Fibroblast of lung (primary cell): ENCODE measurements around the gene GRAP2. TPM values are rescaled to one million over a fixed set of nuclear protein-coding genes. Genes with fewer than 3 reads are reported as not detected.

Source experiments
- DNase-seq, 2 donors: peaks; one replicate each; pipeline versions ENCODE4 v3.0.0 to v3.0.0-alpha.2; 2010; ENCODE audit warnings: low read depth in 2 of 2
- H2AFZ ChIP-seq: 2 replicates; pipeline ENCODE4 v1.5.1; 2012; ENCODE audit warnings: low read length, control low read depth, inconsistent platforms
- H3K27ac ChIP-seq: 2 replicates; pipeline ENCODE4 v1.5.1; 2011; ENCODE audit warnings: low read length, control low read depth; ENCODE audit not compliant: insufficient read depth
- H3K27me3 ChIP-seq: 2 replicates; pipeline ENCODE4 v1.5.1; 2011; ENCODE audit warnings: mild to moderate bottlenecking, low read length; ENCODE audit not compliant: control insufficient read depth, insufficient read depth
- H3K36me3 ChIP-seq: 2 replicates; pipeline ENCODE4 v1.5.1; 2011; ENCODE audit warnings: low read length; ENCODE audit not compliant: control insufficient read depth, insufficient read depth
- H3K4me1 ChIP-seq: 2 replicates; pipeline ENCODE4 v1.5.1; 2011; ENCODE audit warnings: low read length; ENCODE audit not compliant: control insufficient read depth, insufficient read depth; ENCODE audit errors: extremely low read depth
- H3K4me2 ChIP-seq: 2 replicates; pipeline ENCODE4 v1.5.1; 2011; ENCODE audit warnings: low read length, control low read depth; ENCODE audit not compliant: insufficient read depth; ENCODE audit errors: extremely low read depth
- H3K4me3 ChIP-seq, 4 experiments: fragments of 200-600 bp in 1 of 4; sonication (generic) in 1 of 4; replicated peaks in 1 of 4; 2 replicates each; pipeline ENCODE4 v1.5.1; 2011 to 2016; ENCODE audit warnings: low read length in 4 of 4, low read depth in 3 of 4, mild to moderate bottlenecking in 3 of 4, control low read depth in 2 of 4, inconsistent platforms in 1 of 4, mixed read lengths in 1 of 4; ENCODE audit not compliant: insufficient read depth in 1 of 4; ENCODE audit errors: control extremely low read depth in 1 of 4
- H3K79me2 ChIP-seq: 2 replicates; pipeline ENCODE4 v1.5.1; 2012; ENCODE audit warnings: mild to moderate bottlenecking, low read length, inconsistent platforms; ENCODE audit not compliant: control insufficient read depth, insufficient read depth
- H3K9ac ChIP-seq: 2 replicates; pipeline ENCODE4 v1.5.1; 2011; ENCODE audit warnings: mild to moderate bottlenecking, low read length, control low read depth; ENCODE audit not compliant: insufficient read depth
- H3K9me3 ChIP-seq: 2 replicates; pipeline ENCODE4 v1.5.1; 2012; ENCODE audit warnings: low read depth, low read length; ENCODE audit not compliant: control insufficient read depth, insufficient read depth
- H4K20me1 ChIP-seq: 2 replicates; pipeline ENCODE4 v1.5.1; 2011; ENCODE audit warnings: low read length; ENCODE audit not compliant: control insufficient read depth, insufficient read depth; ENCODE audit errors: extremely low read depth
- CTCF ChIP-seq, 2 donors: IDR thresholded peaks in 1 of 2; conservative IDR thresholded peaks in 1 of 2; 1 replicate in 1 of 2; 2 replicates in 1 of 2; pipeline ENCODE4 v1.5.1; 2011 to 2012; ENCODE audit warnings: low read length in 2 of 2, control low read depth in 1 of 2, inconsistent platforms in 1 of 2, low read depth in 1 of 2, mild to moderate bottlenecking in 1 of 2
- EZH2 ChIP-seq: IDR thresholded peaks from 2 replicates; pipeline ENCODE4 v1.5.1; 2012; ENCODE audit warnings: low read length, control low read depth, mild to moderate bottlenecking; ENCODE audit errors: missing control alignments
- polyA plus RNA-seq, 2 donors: library from polyadenylated mRNA; depleted of rRNA in 1 of 2; stranded (reverse) in 1 of 2; unstranded in 1 of 2; fragments of >200 nt; gene quantifications; 2 replicates each; pipeline ENCODE4 v1.2.1, GENCODE V29; 2011 to 2012; ENCODE audit warnings: missing spikeins in 1 of 2
- total RNA-seq: library from RNA; depleted of rRNA; stranded (reverse); fragments of >200 nt; gene quantifications from 2 replicates; pipeline ENCODE4 v1.2.1, GENCODE V29; 2014

GRAP2 gene
- total and polyA plus RNA-seq, 2 donors (not counting 1 experiment from before 2014, with no cell fraction given) = not detected

- TF ChIP-seq CTCF (conservative IDR thresholded peaks at IDR 0.05 in 1 of 2, IDR thresholded peaks at IDR 0.05 in 1 of 2; ENCODE audit: low read depth in 1 of 2, low read length in 2 of 2) (no peak), EZH2 (no peak)
- peak in 1 of 2 donors; percentile 21 for DNase-seq
- Histone ChIP-seq H3K36me3 (no peaks in the 10 kb centered on the region), H3K79me2 (no peaks in the 10 kb centered on the region), H4K20me1 (no peaks in the 10 kb centered on the region), H3K27me3 (peaks cover 3% of the 10 kb centered on the region), H3K9me3 (no peaks in the 10 kb centered on the region), H3K4me3 (no peak overlapping the region), H3K4me2 (no peak overlapping the region), H3K9ac (no peak overlapping the region), H3K27ac (no peak overlapping the region), H2AFZ (no peak overlapping the region), H3K4me1 (no peaks in the 10 kb centered on the region)
Measured at GRCh38 chr22:40001800-40002577, 101.1 kb downstream of the GRAP2 start.

- H3K4me3 ChIP-seq = no peak overlapping the region
- no peak for DNase-seq
- no peaks in the 10 kb centered on the region for H3K4me1 ChIP-seq
- H2AFZ ChIP-seq = no peak overlapping the region
- H3K36me3 ChIP-seq = no peaks in the 10 kb centered on the region
- no peak overlapping the region for H3K4me2 ChIP-seq
- no peak overlapping the region for H3K9ac ChIP-seq
- no peak for TF ChIP-seq CTCF (conservative IDR thresholded peaks at IDR 0.05 in 1 of 2, IDR thresholded peaks at IDR 0.05 in 1 of 2; ENCODE audit: low read depth in 1 of 2, low read length in 2 of 2)
- TF ChIP-seq EZH2 = no peak
- no peaks in the 10 kb centered on the region for H3K79me2 ChIP-seq
- H3K27ac ChIP-seq = no peak overlapping the region
- no peaks in the 10 kb centered on the region for H3K9me3 ChIP-seq
- H4K20me1 ChIP-seq = no peaks in the 10 kb centered on the region
- peaks cover 7% of the 10 kb centered on the region for H3K27me3 ChIP-seq
Measured at GRCh38 chr22:40002935-40003715, 102.2 kb downstream of the GRAP2 start.

- H3K4me1 ChIP-seq = no peaks in the 10 kb centered on the region
- H3K79me2 ChIP-seq = no peaks in the 10 kb centered on the region
- H3K4me2 ChIP-seq = no peak overlapping the region
- H3K27me3 ChIP-seq = peaks cover 19% of the 10 kb centered on the region
- no peaks in the 10 kb centered on the region for H3K9me3 ChIP-seq
- TF ChIP-seq EZH2 (no peak), CTCF (conservative IDR thresholded peaks at IDR 0.05 in 1 of 2, IDR thresholded peaks at IDR 0.05 in 1 of 2; ENCODE audit: low read depth in 1 of 2, low read length in 2 of 2) (no peak)
- H2AFZ ChIP-seq = no peak overlapping the region
- H3K4me3 ChIP-seq = no peak overlapping the region
- H3K27ac ChIP-seq = no peak overlapping the region
- no peaks in the 10 kb centered on the region for H3K36me3 ChIP-seq
- no peaks in the 10 kb centered on the region for H4K20me1 ChIP-seq
- DNase-seq = no peak
- H3K9ac ChIP-seq = no peak overlapping the region
Measured at GRCh38 chr22:40004836-40005235, 104.0 kb downstream of the GRAP2 start.
